H1 (cell line): ENCODE measurements around the gene ATAD3B. TPM values are rescaled to one million over a fixed set of nuclear protein-coding genes. Genes with fewer than 3 reads are reported as not detected.
"Not testable (repeated sequence)": the region's sequence is repeated elsewhere in the genome, so short reads cannot be mapped to it uniquely, and the experiment has no call there.

Experiments
- CTCF ChIA-PET: fragments of 300-600 bp; sonication (Branson Sonifier 250); formaldehyde crosslinking; loops from one replicate; lab custom pipeline; 2021; ENCODE audit not compliant: partially characterized antibody; lab: Charles Lee
- POLR2A ChIA-PET: fragments of 300-600 bp; sonication (Branson Sonifier 250); formaldehyde crosslinking; loops from one replicate; lab custom pipeline; 2021; ENCODE audit warnings: inconsistent platforms; ENCODE audit not compliant: partially characterized antibody; lab: Charles Lee
- DNase-seq, 2 experiments: peaks; one replicate each; pipeline versions ENCODE4 v3.0.0 to v3.0.0-alpha.2; 2010 to 2022; ENCODE audit warnings: low spot score in 2 of 2, low read depth in 1 of 2, mixed read lengths in 1 of 2
- FAIRE-seq: peaks from 2 replicates; lab custom pipeline; 2011; peaks lifted over from hg19 to GRCh38; lab: Jason Lieb, UNC
- H2AFZ ChIP-seq: 2 replicates; pipeline ENCODE4 v1.8.1; 2012; ENCODE audit warnings: low read length, inconsistent platforms
- H2AK5ac ChIP-seq: 2 replicates; pipeline ENCODE4 v1.6.1; 2013; ENCODE audit warnings: low read depth, low read length
- H2BK120ac ChIP-seq: replicated peaks from 2 replicates; pipeline ENCODE3; 2013; ENCODE audit warnings: low read depth, low read length, inconsistent platforms
- H2BK12ac ChIP-seq: 2 replicates; pipeline ENCODE4 v1.6.1; 2013; ENCODE audit warnings: low read depth, low read length
- H2BK15ac ChIP-seq: 2 replicates; pipeline ENCODE4 v1.6.1; 2013; ENCODE audit warnings: low read length
- H2BK20ac ChIP-seq: 2 replicates; pipeline ENCODE4 v1.6.1; 2013; ENCODE audit warnings: low read length
- H2BK5ac ChIP-seq: 2 replicates; pipeline ENCODE4 v1.6.1; 2013; ENCODE audit warnings: low read depth, low read length
- H3K14ac ChIP-seq: 2 replicates; pipeline ENCODE4 v1.6.1; 2013; ENCODE audit warnings: inconsistent platforms; ENCODE audit not compliant: insufficient read length
- H3K18ac ChIP-seq: 2 replicates; pipeline ENCODE4 v1.6.1; 2013; ENCODE audit warnings: low read length; ENCODE audit errors: extremely low read depth
- H3K23ac ChIP-seq: 2 replicates; pipeline ENCODE4 v1.6.1; 2013; ENCODE audit warnings: inconsistent platforms; ENCODE audit not compliant: insufficient read length
- H3K23me2 ChIP-seq: 2 replicates; pipeline ENCODE4 v1.6.1; 2013; ENCODE audit warnings: low read depth, low read length
- H3K27ac ChIP-seq: 2 replicates; pipeline ENCODE4 v1.6.1; 2011; ENCODE audit warnings: low read depth, low read length, inconsistent platforms
- H3K27me3 ChIP-seq, 4 experiments: replicated peaks in 1 of 4; 1 replicate in 1 of 4; 2 replicates in 3 of 4; pipeline versions ENCODE4 v1.6.1 to v1.8.1; 2011 to 2013; ENCODE audit warnings: low read length in 3 of 4, mild to moderate bottlenecking in 3 of 4, inconsistent platforms in 2 of 4, mixed read lengths in 2 of 4, moderate library complexity in 1 of 4; ENCODE audit not compliant: control insufficient read depth in 3 of 4, insufficient read depth in 3 of 4; ENCODE audit errors: extremely low read depth in 1 of 4
- H3K36me3 ChIP-seq, 4 experiments: 2 replicates each; pipeline versions ENCODE4 v1.6.1 to v1.8.1; 2011 to 2013; ENCODE audit warnings: mild to moderate bottlenecking in 4 of 4, low read length in 3 of 4, moderate library complexity in 2 of 4, control low read depth in 1 of 4, inconsistent platforms in 1 of 4; ENCODE audit not compliant: insufficient read depth in 4 of 4, control insufficient read depth in 2 of 4
- H3K4ac ChIP-seq: replicated peaks from 2 replicates; pipeline ENCODE3; 2013; ENCODE audit warnings: low read length, low read depth, mixed read lengths, inconsistent platforms; ENCODE audit not compliant: insufficient read length
- H3K4me1 ChIP-seq, 4 experiments: replicated peaks in 1 of 4; 1 replicate in 1 of 4; 2 replicates in 3 of 4; pipeline versions ENCODE4 v1.6.1 to v1.8.1; 2011 to 2013; ENCODE audit warnings: low read length in 3 of 4, inconsistent platforms in 2 of 4, mixed read lengths in 1 of 4; ENCODE audit not compliant: insufficient read depth in 4 of 4, control insufficient read depth in 3 of 4
- H3K4me2 ChIP-seq, 2 experiments: 2 replicates each; pipeline versions ENCODE4 v1.6.1 to v1.8.1; 2011 to 2013; ENCODE audit warnings: low read depth in 2 of 2, low read length in 2 of 2, control low read depth in 1 of 2, inconsistent platforms in 1 of 2, mild to moderate bottlenecking in 1 of 2; ENCODE audit not compliant: insufficient read depth in 1 of 2
- H3K4me3 ChIP-seq, 4 experiments: fragments of 200-600, 300-600 bp in 1 of 4; sonication (generic), shearing (Covaris generic), sonication (Bioruptor Twin) in 1 of 4; 2 replicates each; pipeline versions ENCODE4 v1.5.1 to v1.8.1; 2011 to 2016; ENCODE audit warnings: low read length in 4 of 4, low read depth in 3 of 4, control low read depth in 2 of 4, inconsistent platforms in 2 of 4, mild to moderate bottlenecking in 2 of 4, mixed read lengths in 1 of 4, moderate library complexity in 1 of 4; ENCODE audit not compliant: insufficient read depth in 2 of 4; ENCODE audit errors: extremely low read depth in 1 of 4
- H3K56ac ChIP-seq: replicated peaks from 2 replicates; pipeline ENCODE3; 2013; ENCODE audit warnings: low read depth, mild to moderate bottlenecking, mixed read lengths, low read length, inconsistent platforms; ENCODE audit not compliant: insufficient read length
- H3K79me1 ChIP-seq: 2 replicates; pipeline ENCODE4 v1.6.1; 2013; ENCODE audit warnings: low read depth, low read length, control low read depth
- H3K79me2 ChIP-seq, 2 experiments: 2 replicates each; pipeline versions ENCODE4 v1.6.1 to v1.8.1; 2012 to 2013; ENCODE audit warnings: low read length in 2 of 2, mild to moderate bottlenecking in 2 of 2, inconsistent platforms in 1 of 2; ENCODE audit not compliant: insufficient read depth in 2 of 2, control insufficient read depth in 1 of 2
- H3K9ac ChIP-seq, 4 experiments: replicated peaks in 1 of 4; 1 replicate in 1 of 4; 2 replicates in 3 of 4; pipeline versions ENCODE4 v1.6.1 to v1.8.1; 2011 to 2013; ENCODE audit warnings: low read depth in 3 of 4, low read length in 3 of 4, control low read depth in 2 of 4, mild to moderate bottlenecking in 2 of 4, moderate library complexity in 2 of 4, inconsistent platforms in 1 of 4; ENCODE audit errors: extremely low read depth in 1 of 4
- H3K9me3 ChIP-seq, 2 experiments: 2 replicates each; pipeline versions ENCODE4 v1.6.1 to v1.8.1; 2012 to 2013; ENCODE audit warnings: mild to moderate bottlenecking in 2 of 2, moderate library complexity in 2 of 2, control low read depth in 1 of 2, inconsistent platforms in 1 of 2, low read depth in 1 of 2, low read length in 1 of 2, mixed read lengths in 1 of 2; ENCODE audit not compliant: insufficient read depth in 2 of 2
- H4K20me1 ChIP-seq, 2 experiments: replicated peaks in 1 of 2; 2 replicates each; pipeline versions ENCODE3 to v1.8.1; 2011 to 2013; ENCODE audit warnings: inconsistent platforms in 2 of 2, low read length in 2 of 2, mild to moderate bottlenecking in 1 of 2; ENCODE audit not compliant: insufficient read depth in 2 of 2, control insufficient read depth in 1 of 2
- H4K5ac ChIP-seq: 2 replicates; pipeline ENCODE4 v1.6.1; 2013; ENCODE audit warnings: low read length, low read depth, mixed read lengths, inconsistent platforms; ENCODE audit not compliant: insufficient read length
- H4K8ac ChIP-seq: 2 replicates; pipeline ENCODE4 v1.8.0; 2013; ENCODE audit warnings: mild to moderate bottlenecking, moderate library complexity, low read length, inconsistent platforms; ENCODE audit not compliant: insufficient read depth; ENCODE audit errors: extremely low read depth
- H4K91ac ChIP-seq: replicated peaks from 2 replicates; pipeline ENCODE3; 2013; ENCODE audit warnings: low read length, mixed read lengths, inconsistent platforms; ENCODE audit not compliant: insufficient read length
- WGBS, 2 experiments: shearing (Covaris generic) in 1 of 2; methylation state at CpG; one replicate each; pipeline versions ENCODE4 v1.1.6 to v1.1.7; 2013 to 2015; ENCODE audit warnings: low lambda C conversion rate in 2 of 2, mixed read lengths in 2 of 2, inconsistent platforms in 1 of 2, low coverage in 1 of 2, missing lambda C conversion rate in 1 of 2; ENCODE audit not compliant: insufficient replicate concordance in 2 of 2, insufficient coverage in 1 of 2, insufficient read length in 1 of 2; ENCODE audit errors: extremely low coverage in 1 of 2, missing lambda C conversion rate in 1 of 2; 5-methylcytosine and 5-hydroxymethylcytosine counted together
- polyA plus RNA-seq, 7 experiments: library from polyadenylated mRNA; depleted of rRNA in 3 of 7; stranded (reverse) in 5 of 7; unstranded in 2 of 7; fragments of >200 nt in 5 of 7; fragments of 200-250 nt in 2 of 7; gene quantifications; 1 replicate in 5 of 7; 2 replicates in 1 of 7; 4 replicates in 1 of 7; pipeline versions ENCODE4 v1.2.1 to v1.2.3, GENCODE V29; 2011 to 2013; ENCODE audit warnings: missing spikeins in 2 of 7, mixed read lengths in 2 of 7
- total RNA-seq: library from RNA; stranded (reverse); fragmentation: NEBNext Ultra II Directional; extraction: Animal tissue kit (Norgen Biotek cat#: 25700); gene quantifications from 2 replicates; pipeline ENCODE4 v1.2.1, GENCODE V29; 2021

The ATAD3B gene
- total and polyA plus RNA-seq, 2 of the 8 experiments (the other 6 are each of a cell fraction or from before 2014, with no cell fraction given), result 31.3 to 63.0 TPM

DNA sequence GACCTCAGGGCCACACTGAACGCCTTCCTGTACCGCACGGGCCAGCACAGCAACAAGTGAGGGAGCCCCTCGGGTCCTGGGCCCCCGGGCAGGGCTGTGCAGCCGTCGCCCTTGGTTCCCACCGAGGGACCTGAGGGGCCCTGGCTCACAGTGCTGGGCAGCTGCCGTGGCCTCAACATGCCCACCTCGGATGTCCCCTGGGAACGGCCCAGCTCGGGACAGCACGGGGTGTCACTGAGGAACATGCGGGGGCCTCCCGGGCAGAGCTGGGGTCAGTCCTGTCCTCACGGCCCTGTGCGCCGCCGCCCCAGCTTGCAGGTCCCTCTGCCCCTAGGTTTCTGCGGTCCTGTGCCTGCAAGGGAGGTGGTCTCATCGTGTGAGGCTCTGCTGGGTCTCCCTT lies 54.9 kb downstream of the ATAD3B start:
- H3K4ac ChIP-seq, H3K18ac ChIP-seq, H3K9me3 ChIP-seq, H2BK5ac ChIP-seq, H3K27ac ChIP-seq, H3K4me3 ChIP-seq, DNase-seq, H3K79me2 ChIP-seq, H4K5ac ChIP-seq, FAIRE-seq, H3K4me2 ChIP-seq, H3K9ac ChIP-seq, H2AK5ac ChIP-seq, H2AFZ ChIP-seq, H3K23ac ChIP-seq, H3K27me3 ChIP-seq, H3K56ac ChIP-seq, H2BK120ac ChIP-seq, CTCF ChIA-PET, H4K20me1 ChIP-seq, H3K4me1 ChIP-seq, H2BK20ac ChIP-seq, H2BK12ac ChIP-seq, H3K23me2 ChIP-seq, H3K14ac ChIP-seq, H3K79me1 ChIP-seq, H4K8ac ChIP-seq, H4K91ac ChIP-seq, H2BK15ac ChIP-seq: not testable (repeated sequence)
- WGBS, 2 experiments, result 98% methylated on average over 7 of the region's 21 CpGs; no CpG with 5 or more reads in 1 of the 2 experiments
- H3K36me3 ChIP-seq, result peaks cover 4 to 46% (median 11%) of the 10 kb centered on the region in 4 experiments; a peak in 4 of 8 replicates
- POLR2A ChIA-PET, result interaction anchor here (1.5 kb wide), 1 partner anchor 52 kb away, joined by 3 read pairs; no protein-coding TSS in a partner anchor
